ENCODE results near the gene ARL10. TPM values are rescaled to one million over a fixed set of nuclear protein-coding genes. Genes with fewer than 3 reads are reported as not detected.

ARL10 gene
- total RNA-seq, 2 donors from 2014 or later: 1.3 to 2.8 TPM

DNA sequence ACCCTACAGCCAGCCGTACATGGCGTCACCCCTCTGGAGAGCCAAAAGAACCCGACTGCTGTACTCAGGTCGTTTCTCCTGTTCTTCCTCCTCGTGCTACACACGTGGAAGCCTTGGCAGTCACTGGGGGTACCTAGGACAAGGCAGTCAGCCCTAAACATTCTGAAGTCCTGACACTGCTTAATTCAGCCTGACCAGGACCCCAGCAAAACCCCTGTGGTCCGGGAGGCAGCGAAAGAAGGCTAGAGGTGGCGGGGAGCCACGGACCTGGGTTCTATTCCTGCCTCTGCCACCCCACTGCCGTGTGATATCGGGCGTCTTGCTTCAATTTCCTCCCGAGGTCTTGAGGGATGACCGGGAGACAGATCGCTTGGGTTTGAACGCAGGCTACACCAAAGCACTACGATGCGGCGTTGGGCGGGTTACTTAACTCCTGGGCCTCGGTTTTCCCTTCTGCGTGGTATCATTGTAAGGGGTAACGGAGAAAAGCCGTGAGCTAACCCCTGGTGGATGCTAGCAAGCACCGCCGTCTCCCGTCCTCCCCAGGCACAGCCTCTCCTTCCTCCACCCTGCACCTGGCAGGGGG, 429 bp upstream of the ARL10 start:
- DNase-seq: no peak
- Histone ChIP-seq H3K9ac (ENCODE audit: low read depth in 2 of 2, low read length in 2 of 2) (peak overlapping the region; percentile 54 to 78), H3K4me3 (peak overlapping the region; percentile 82), H3K27me3 (no peaks in the 10 kb centered on the region), H3K36me3 (no peaks in the 10 kb centered on the region), H3K27ac (peak overlapping the region; percentile 61), H3K4me1 (no peaks in the 10 kb centered on the region), H3K9me3 (no peaks in the 10 kb centered on the region)
- TF ChIP-seq, protein P1, sequence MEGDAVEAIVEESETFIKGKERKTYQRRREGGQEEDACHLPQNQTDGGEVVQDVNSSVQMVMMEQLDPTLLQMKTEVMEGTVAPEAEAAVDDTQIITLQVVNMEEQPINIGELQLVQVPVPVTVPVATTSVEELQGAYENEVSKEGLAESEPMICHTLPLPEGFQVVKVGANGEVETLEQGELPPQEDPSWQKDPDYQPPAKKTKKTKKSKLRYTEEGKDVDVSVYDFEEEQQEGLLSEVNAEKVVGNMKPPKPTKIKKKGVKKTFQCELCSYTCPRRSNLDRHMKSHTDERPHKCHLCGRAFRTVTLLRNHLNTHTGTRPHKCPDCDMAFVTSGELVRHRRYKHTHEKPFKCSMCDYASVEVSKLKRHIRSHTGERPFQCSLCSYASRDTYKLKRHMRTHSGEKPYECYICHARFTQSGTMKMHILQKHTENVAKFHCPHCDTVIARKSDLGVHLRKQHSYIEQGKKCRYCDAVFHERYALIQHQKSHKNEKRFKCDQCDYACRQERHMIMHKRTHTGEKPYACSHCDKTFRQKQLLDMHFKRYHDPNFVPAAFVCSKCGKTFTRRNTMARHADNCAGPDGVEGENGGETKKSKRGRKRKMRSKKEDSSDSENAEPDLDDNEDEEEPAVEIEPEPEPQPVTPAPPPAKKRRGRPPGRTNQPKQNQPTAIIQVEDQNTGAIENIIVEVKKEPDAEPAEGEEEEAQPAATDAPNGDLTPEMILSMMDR (IDR thresholded peaks at IDR 0.05): no peak
- intact Hi-C loops (cut with DNase I): no loop called here

- H3K27ac ChIP-seq: no peak overlapping the region
- DNase-seq: no peak
- H3K4me1 ChIP-seq: no peaks in the 10 kb centered on the region
- TF ChIP-seq, protein P1 (IDR thresholded peaks at IDR 0.05): no peak
- no peaks in the 10 kb centered on the region for H3K27me3 ChIP-seq
- peak overlapping the region; percentile 19 to 78 for H3K9ac ChIP-seq (ENCODE audit: low read depth in 2 of 2, low read length in 2 of 2)
- intact Hi-C loops (cut with DNase I): no loop called here
- H3K9me3 ChIP-seq: no peaks in the 10 kb centered on the region
- H3K36me3 ChIP-seq: no peaks in the 10 kb centered on the region
- H3K4me3 ChIP-seq: peak overlapping the region; percentile 82
Measured at GRCh38 chr5:176366232-176366894, 1.1 kb downstream of the ARL10 start.

- Histone ChIP-seq H3K9ac (ENCODE audit: low read depth in 2 of 2, low read length in 2 of 2) (no peak overlapping the region), H3K36me3 (no peaks in the 10 kb centered on the region), H3K4me3 (no peak overlapping the region), H3K9me3 (no peaks in the 10 kb centered on the region), H3K27ac (no peak overlapping the region), H3K4me1 (no peaks in the 10 kb centered on the region), H3K27me3 (no peaks in the 10 kb centered on the region)
- intact Hi-C loops (cut with DNase I): no loop called here
- TF ChIP-seq, protein P1 (IDR thresholded peaks at IDR 0.05): no peak
- DNase-seq: no peak
Measured at GRCh38 chr5:176368726-176369125, 3.4 kb downstream of the ARL10 start.

GRCh38 chr5:176369934-176370711, 4.8 kb downstream of the ARL10 start:
- Histone ChIP-seq H3K27ac (no peak overlapping the region), H3K4me3 (no peak overlapping the region), H3K36me3 (no peaks in the 10 kb centered on the region), H3K9me3 (no peaks in the 10 kb centered on the region), H3K4me1 (no peaks in the 10 kb centered on the region), H3K27me3 (no peaks in the 10 kb centered on the region), H3K9ac (ENCODE audit: low read depth in 2 of 2, low read length in 2 of 2) (no peak overlapping the region)
- intact Hi-C loops (cut with DNase I): no loop called here
- TF ChIP-seq, protein P1 (IDR thresholded peaks at IDR 0.05): no peak
- DNase-seq: no peak

DNA sequence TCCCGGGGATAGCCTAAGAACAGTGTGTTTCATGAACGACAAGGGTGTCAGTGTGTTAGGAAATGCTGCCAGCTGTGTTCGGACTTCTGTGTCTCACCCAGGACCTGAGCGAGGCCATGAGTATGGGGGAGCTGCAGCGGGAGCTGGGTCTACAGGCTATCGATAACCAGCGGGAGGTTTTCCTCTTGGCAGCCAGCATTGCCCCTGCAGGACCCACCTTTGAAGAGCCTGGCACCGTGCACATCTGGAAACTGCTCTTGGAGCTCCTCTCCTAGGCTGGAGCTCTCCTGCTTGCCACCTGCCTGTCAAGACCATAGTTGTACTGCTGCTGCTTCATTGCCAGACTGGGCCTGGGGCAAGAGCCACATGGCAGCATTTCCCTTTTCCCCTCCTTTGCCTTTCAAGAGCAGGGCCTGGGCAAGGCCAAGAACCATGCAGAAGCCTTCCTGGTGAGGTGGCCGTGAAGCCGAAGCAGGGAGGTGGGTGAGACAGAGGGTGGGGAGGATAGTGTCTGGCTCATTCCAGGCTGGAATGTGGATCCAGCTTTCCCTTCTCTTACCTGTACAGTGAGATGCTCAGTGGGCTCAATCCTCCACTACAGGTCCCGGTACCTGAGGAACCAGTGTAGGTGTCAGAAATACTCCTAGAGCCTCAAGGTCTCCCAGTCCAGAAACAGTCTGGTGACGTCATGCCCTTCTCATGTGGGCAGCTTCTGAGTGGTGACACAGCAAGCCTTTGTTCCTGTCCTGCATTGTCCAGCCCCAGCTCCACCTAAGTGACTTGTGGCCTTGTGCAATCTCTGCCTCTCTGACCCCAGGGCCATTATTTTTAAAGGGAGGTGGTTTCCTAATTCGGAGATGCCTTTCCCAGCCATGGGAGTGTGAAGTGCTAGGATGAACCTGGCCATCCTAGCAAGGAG, 6.6 kb downstream of the ARL10 start:
- Histone ChIP-seq H3K9me3 (no peaks in the 10 kb centered on the region), H3K9ac (ENCODE audit: low read depth in 2 of 2, low read length in 2 of 2) (no peak overlapping the region), H3K27ac (no peak overlapping the region), H3K4me3 (no peak overlapping the region), H3K27me3 (no peaks in the 10 kb centered on the region), H3K36me3 (no peaks in the 10 kb centered on the region), H3K4me1 (no peaks in the 10 kb centered on the region)
- DNase-seq: no peak
- intact Hi-C loops (cut with DNase I): no loop called here
- TF ChIP-seq, protein P1 (IDR thresholded peaks at IDR 0.05): no peak

Data from colonic mucosa (tissue), 4 donors.